Activated naive CD4-positive, alpha-beta T cell treated with anti-CD3 and anti-CD28 coated beads for 36 hours (primary cell): ENCODE results near the gene HOXA1. TPM values are rescaled to one million over a fixed set of nuclear protein-coding genes. Genes with fewer than 3 reads are reported as not detected.

Experiments
- CTCF ChIA-PET: fragments of 350-600 bp; sonication (Branson Sonifier 250); formaldehyde crosslinking; loops from one replicate; lab custom pipeline; 2021; ENCODE audit warnings: antibody characterized with exemption; lab: Charles Lee
- DNase-seq: peaks from one replicate; pipeline ENCODE4 v3.0.0-alpha.2; 2020
- H3K27ac Mint-ChIP-seq: one replicate; pipeline ENCODE4 v1.8.0; 2021; ENCODE audit warnings: mild to moderate bottlenecking, mixed read lengths
- H3K27me3 Mint-ChIP-seq: one replicate; pipeline ENCODE4 v1.8.0; 2021; ENCODE audit warnings: low read depth, mixed read lengths
- H3K36me3 Mint-ChIP-seq: one replicate; pipeline ENCODE4 v1.8.0; 2021; ENCODE audit warnings: low read depth, mixed read lengths
- H3K4me1 Mint-ChIP-seq: one replicate; pipeline ENCODE4 v1.8.0; 2021; ENCODE audit warnings: low read depth, mixed read lengths
- H3K4me3 Mint-ChIP-seq: one replicate; pipeline ENCODE4 v1.8.0; 2021; ENCODE audit warnings: mild to moderate bottlenecking, moderate library complexity, mixed read lengths
- H3K9me3 Mint-ChIP-seq: one replicate; pipeline ENCODE4 v1.8.0; 2021; ENCODE audit warnings: mixed read lengths
- intact Hi-C: fragments of 100-400 bp; cut with micrococcal nuclease; formaldehyde crosslinking; loops from one replicate; pipeline ENCODE4 v1.15.1; 2023
- total RNA-seq, 2 experiments: library from RNA; stranded (reverse); gene quantifications; one replicate each; pipeline ENCODE4 v1.2.3, GENCODE V29; 2021

Gene HOXA1
- total RNA-seq, 2 experiments from 2014 or later = 0.24 to 0.30 TPM

- Mint-ChIP-seq H3K27ac (no peak overlapping the region), H3K4me3 (no peak overlapping the region), H3K27me3 (peaks cover 14% of the 10 kb centered on the region), H3K36me3 (no peaks in the 10 kb centered on the region), H3K9me3 (no peaks in the 10 kb centered on the region), H3K4me1 (no peaks in the 10 kb centered on the region)
- DNase-seq = no peak
- CTCF ChIA-PET = interaction anchor here (0.6 kb wide), 1 partner anchor 1012 kb away, joined by 3 read pairs; no protein-coding TSS in a partner anchor
- intact Hi-C loops = no loop called here
These were observed 25.9 kb upstream of the HOXA1 start for GRCh38 chr7:27121684-27122076.

GRCh38 chr7:27119412-27119911, 23.7 kb upstream of the HOXA1 start:
- CTCF ChIA-PET = no interaction called here

GRCh38 chr7:27118580-27118979, 22.8 kb upstream of the HOXA1 start:
- CTCF ChIA-PET = interaction anchor here (1.2 kb wide), 1 partner anchor 91 kb away, joined by 3 read pairs; no protein-coding TSS in a partner anchor
- Mint-ChIP-seq H3K9me3 (no peaks in the 10 kb centered on the region), H3K36me3 (no peaks in the 10 kb centered on the region), H3K27me3 (peaks cover 3% of the 10 kb centered on the region), H3K4me3 (no peak overlapping the region), H3K27ac (no peak overlapping the region), H3K4me1 (no peaks in the 10 kb centered on the region)
- no peak for DNase-seq
- intact Hi-C loops = no loop called here

More at GRCh38 chr7:27119412-27119911, 23.7 kb upstream of the HOXA1 start:
- Mint-ChIP-seq H3K27me3 (peaks cover 5% of the 10 kb centered on the region), H3K4me1 (no peaks in the 10 kb centered on the region), H3K9me3 (no peaks in the 10 kb centered on the region), H3K4me3 (no peak overlapping the region), H3K27ac (no peak overlapping the region), H3K36me3 (no peaks in the 10 kb centered on the region)
- intact Hi-C loops = no loop called here
- DNase-seq = no peak

GRCh38 chr7:27117887-27118491, 22.2 kb upstream of the HOXA1 start:
- Mint-ChIP-seq H3K9me3 (no peaks in the 10 kb centered on the region), H3K36me3 (no peaks in the 10 kb centered on the region), H3K27me3 (peaks cover 2% of the 10 kb centered on the region), H3K27ac (no peak overlapping the region), H3K4me1 (no peaks in the 10 kb centered on the region), H3K4me3 (no peak overlapping the region)
- no peak for DNase-seq
- CTCF ChIA-PET = interaction anchor here (0.5 to 1.2 kb wide), 2 partner anchors 14 to 92 kb away, joined by 3 to 4 read pairs; no protein-coding TSS in a partner anchor
- intact Hi-C loops = no loop called here

- CTCF ChIA-PET = interaction anchor here (0.5 to 1.2 kb wide), 4 partner anchors 13 to 92 kb away, joined by 3 to 4 read pairs (median 3); no protein-coding TSS in a partner anchor
- H3K27me3 Mint-ChIP-seq = peaks cover 2% of the 10 kb centered on the region
- no peaks in the 10 kb centered on the region for H3K9me3 Mint-ChIP-seq
- no peak overlapping the region for H3K4me3 Mint-ChIP-seq
- H3K4me1 Mint-ChIP-seq = no peaks in the 10 kb centered on the region
- H3K27ac Mint-ChIP-seq = no peak overlapping the region
- DNase-seq = no peak
- H3K36me3 Mint-ChIP-seq = no peaks in the 10 kb centered on the region
- intact Hi-C loops = no loop called here
These were observed 21.4 kb upstream of the HOXA1 start for GRCh38 chr7:27116962-27117886.

GRCh38 chr7:27116031-27116961, 20.5 kb upstream of the HOXA1 start:
- no peaks in the 10 kb centered on the region for H3K4me1 Mint-ChIP-seq
- H3K9me3 Mint-ChIP-seq = no peaks in the 10 kb centered on the region
- no peaks in the 10 kb centered on the region for H3K36me3 Mint-ChIP-seq
- CTCF ChIA-PET = interaction anchor here (0.9 to 1.1 kb wide), 2 partner anchors 12 to 63 kb away, joined by 3 read pairs; no protein-coding TSS in a partner anchor
- intact Hi-C loops = no loop called here
- peaks cover 2% of the 10 kb centered on the region for H3K27me3 Mint-ChIP-seq
- no peak overlapping the region for H3K27ac Mint-ChIP-seq
- no peak overlapping the region for H3K4me3 Mint-ChIP-seq
- DNase-seq = no peak

GRCh38 chr7:27115221-27116026, 19.6 kb upstream of the HOXA1 start:
- CTCF ChIA-PET = no interaction called here
- H3K9me3 Mint-ChIP-seq = no peaks in the 10 kb centered on the region
- H3K27ac Mint-ChIP-seq = no peak overlapping the region
- peaks cover 2% of the 10 kb centered on the region for H3K27me3 Mint-ChIP-seq
- no peak overlapping the region for H3K4me3 Mint-ChIP-seq
- H3K4me1 Mint-ChIP-seq = no peaks in the 10 kb centered on the region
- no peak for DNase-seq
- intact Hi-C loops = no loop called here
- no peaks in the 10 kb centered on the region for H3K36me3 Mint-ChIP-seq

GRCh38 chr7:27114881-27115220, 19.1 kb upstream of the HOXA1 start:
- no peak for DNase-seq
- no peaks in the 10 kb centered on the region for H3K36me3 Mint-ChIP-seq
- H3K9me3 Mint-ChIP-seq = no peaks in the 10 kb centered on the region
- no peaks in the 10 kb centered on the region for H3K4me1 Mint-ChIP-seq
- H3K27me3 Mint-ChIP-seq = peaks cover 3% of the 10 kb centered on the region
- intact Hi-C loops = no loop called here
- CTCF ChIA-PET = no interaction called here
- no peak overlapping the region for H3K27ac Mint-ChIP-seq
- H3K4me3 Mint-ChIP-seq = no peak overlapping the region

- intact Hi-C loops = no loop called here
- CTCF ChIA-PET = no interaction called here
- H3K27me3 Mint-ChIP-seq = peaks cover 5% of the 10 kb centered on the region
- H3K4me1 Mint-ChIP-seq = no peaks in the 10 kb centered on the region
- H3K9me3 Mint-ChIP-seq = no peaks in the 10 kb centered on the region
- H3K27ac Mint-ChIP-seq = no peak overlapping the region
- no peak for DNase-seq
- no peaks in the 10 kb centered on the region for H3K36me3 Mint-ChIP-seq
- no peak overlapping the region for H3K4me3 Mint-ChIP-seq
These were observed 18.4 kb upstream of the HOXA1 start for GRCh38 chr7:27113991-27114769.

- intact Hi-C loops = no loop called here
- CTCF ChIA-PET = no interaction called here
- Mint-ChIP-seq H3K4me1 (no peaks in the 10 kb centered on the region), H3K36me3 (no peaks in the 10 kb centered on the region), H3K27me3 (peaks cover 5% of the 10 kb centered on the region), H3K4me3 (no peak overlapping the region), H3K27ac (no peak overlapping the region), H3K9me3 (no peaks in the 10 kb centered on the region)
- no peak for DNase-seq
These were observed 17.5 kb upstream of the HOXA1 start for GRCh38 chr7:27112955-27113949.
